ENCODE data around the gene NRCAM. TPM values are rescaled to one million over a fixed set of nuclear protein-coding genes. Genes with fewer than 3 reads are reported as not detected.

NRCAM gene
- total and polyA plus RNA-seq, 4 donors, result 0.17 to 3.2 (median 0.64) TPM

GRCh38 chr7:108265007-108265406, 191.2 kb downstream of the NRCAM start:
- WGBS, result 91% methylated on average over 3 of the region's 3 CpGs
- H3K27me3 ChIP-seq (ENCODE audit: control insufficient read depth in 4 of 4, insufficient read depth in 4 of 4, low read length in 3 of 4), result no peaks in the 10 kb centered on the region
- no peak for DNase-seq (ENCODE audit: low spot score)
- H3K4me1 ChIP-seq (ENCODE audit: control insufficient read depth in 4 of 4, insufficient read depth in 4 of 4, low read length in 3 of 4), result no peaks in the 10 kb centered on the region
- no peak overlapping the region for H3K9ac ChIP-seq (ENCODE audit: low read depth in 1 of 2, low read length in 2 of 2)
- H3K36me3 ChIP-seq (ENCODE audit: control insufficient read depth in 4 of 4, insufficient read depth in 3 of 4, low read depth in 1 of 4, low read length in 3 of 4), result no peaks in the 10 kb centered on the region
- TF ChIP-seq JUND (IDR thresholded peaks at IDR 0.05), result no peak
- H3K27ac ChIP-seq (ENCODE audit: low read depth in 1 of 2, low read length in 2 of 2), result no peak overlapping the region
- no peaks in the 10 kb centered on the region for H3K9me3 ChIP-seq (ENCODE audit: control insufficient read depth in 4 of 4, low read length in 3 of 4)
- H3K4me3 ChIP-seq (ENCODE audit: low read depth in 1 of 3, low read length in 3 of 3), result no peak overlapping the region

DNA sequence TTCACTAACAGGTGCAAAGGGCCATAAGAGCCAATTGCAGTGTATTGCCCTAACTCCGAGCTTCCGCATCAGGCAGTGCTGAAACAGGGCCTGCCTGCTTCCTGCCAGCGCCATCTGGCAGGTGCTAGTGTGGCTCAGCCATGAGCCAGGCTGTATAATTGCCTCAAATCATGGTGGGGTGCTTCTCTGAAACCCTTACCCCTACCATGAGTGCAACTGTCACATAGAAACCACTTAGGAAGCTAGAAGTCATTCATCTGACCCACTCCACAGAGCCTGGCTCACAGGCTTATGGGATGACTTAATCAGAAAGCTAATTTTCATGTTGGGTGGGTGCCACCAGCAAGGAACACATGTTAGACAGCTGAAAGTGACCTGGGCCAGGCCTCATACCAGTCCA, 192.8 kb downstream of the NRCAM start:
- Histone ChIP-seq H3K4me3 (ENCODE audit: low read depth in 1 of 3, low read length in 3 of 3) (no peak overlapping the region), H3K9me3 (ENCODE audit: control insufficient read depth in 4 of 4, low read length in 3 of 4) (no peaks in the 10 kb centered on the region), H3K27ac (ENCODE audit: low read depth in 1 of 2, low read length in 2 of 2) (no peak overlapping the region), H3K9ac (ENCODE audit: low read depth in 1 of 2, low read length in 2 of 2) (no peak overlapping the region), H3K36me3 (ENCODE audit: control insufficient read depth in 4 of 4, insufficient read depth in 3 of 4, low read depth in 1 of 4, low read length in 3 of 4) (no peaks in the 10 kb centered on the region), H3K27me3 (ENCODE audit: control insufficient read depth in 4 of 4, insufficient read depth in 4 of 4, low read length in 3 of 4) (no peaks in the 10 kb centered on the region), H3K4me1 (ENCODE audit: control insufficient read depth in 4 of 4, insufficient read depth in 4 of 4, low read length in 3 of 4) (no peaks in the 10 kb centered on the region)
- TF ChIP-seq ATF3 (IDR thresholded peaks at IDR 0.05) (no peak), CTCF (IDR thresholded peaks at IDR 0.05; ENCODE audit: low read depth, low read length, missing input control) (no peak), YY1 (IDR thresholded peaks at IDR 0.05) (no peak), JUND (IDR thresholded peaks at IDR 0.05) (no peak), SP1 (IDR thresholded peaks at IDR 0.05) (no peak), FOXA2 (IDR thresholded peaks at IDR 0.05) (no peak), RXRA (IDR thresholded peaks at IDR 0.05) (no peak), ZBTB33 (IDR thresholded peaks at IDR 0.05) (no peak), RAD21 (IDR thresholded peaks at IDR 0.05) (no peak), TAF1 (conservative IDR thresholded peaks at IDR 0.05) (no peak), HNF4A (conservative IDR thresholded peaks at IDR 0.05) (no peak), FOXA1 (IDR thresholded peaks at IDR 0.05) (no peak), NR2F2 (IDR thresholded peaks at IDR 0.05) (no peak)
- TF ChIP-seq, protein P1, sequence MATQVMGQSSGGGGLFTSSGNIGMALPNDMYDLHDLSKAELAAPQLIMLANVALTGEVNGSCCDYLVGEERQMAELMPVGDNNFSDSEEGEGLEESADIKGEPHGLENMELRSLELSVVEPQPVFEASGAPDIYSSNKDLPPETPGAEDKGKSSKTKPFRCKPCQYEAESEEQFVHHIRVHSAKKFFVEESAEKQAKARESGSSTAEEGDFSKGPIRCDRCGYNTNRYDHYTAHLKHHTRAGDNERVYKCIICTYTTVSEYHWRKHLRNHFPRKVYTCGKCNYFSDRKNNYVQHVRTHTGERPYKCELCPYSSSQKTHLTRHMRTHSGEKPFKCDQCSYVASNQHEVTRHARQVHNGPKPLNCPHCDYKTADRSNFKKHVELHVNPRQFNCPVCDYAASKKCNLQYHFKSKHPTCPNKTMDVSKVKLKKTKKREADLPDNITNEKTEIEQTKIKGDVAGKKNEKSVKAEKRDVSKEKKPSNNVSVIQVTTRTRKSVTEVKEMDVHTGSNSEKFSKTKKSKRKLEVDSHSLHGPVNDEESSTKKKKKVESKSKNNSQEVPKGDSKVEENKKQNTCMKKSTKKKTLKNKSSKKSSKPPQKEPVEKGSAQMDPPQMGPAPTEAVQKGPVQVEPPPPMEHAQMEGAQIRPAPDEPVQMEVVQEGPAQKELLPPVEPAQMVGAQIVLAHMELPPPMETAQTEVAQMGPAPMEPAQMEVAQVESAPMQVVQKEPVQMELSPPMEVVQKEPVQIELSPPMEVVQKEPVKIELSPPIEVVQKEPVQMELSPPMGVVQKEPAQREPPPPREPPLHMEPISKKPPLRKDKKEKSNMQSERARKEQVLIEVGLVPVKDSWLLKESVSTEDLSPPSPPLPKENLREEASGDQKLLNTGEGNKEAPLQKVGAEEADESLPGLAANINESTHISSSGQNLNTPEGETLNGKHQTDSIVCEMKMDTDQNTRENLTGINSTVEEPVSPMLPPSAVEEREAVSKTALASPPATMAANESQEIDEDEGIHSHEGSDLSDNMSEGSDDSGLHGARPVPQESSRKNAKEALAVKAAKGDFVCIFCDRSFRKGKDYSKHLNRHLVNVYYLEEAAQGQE (IDR thresholded peaks at IDR 0.05), result no peak
- TF ChIP-seq, protein P2, sequence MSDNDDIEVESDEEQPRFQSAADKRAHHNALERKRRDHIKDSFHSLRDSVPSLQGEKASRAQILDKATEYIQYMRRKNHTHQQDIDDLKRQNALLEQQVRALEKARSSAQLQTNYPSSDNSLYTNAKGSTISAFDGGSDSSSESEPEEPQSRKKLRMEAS (IDR thresholded peaks at IDR 0.05), result no peak
- 86% methylated on average over 3 of the region's 3 CpGs for WGBS
- DNase-seq (ENCODE audit: low spot score), result no peak

All from liver (tissue), 9 donors.